ENCODE results near the gene FOS.

The FOS gene

DNA sequence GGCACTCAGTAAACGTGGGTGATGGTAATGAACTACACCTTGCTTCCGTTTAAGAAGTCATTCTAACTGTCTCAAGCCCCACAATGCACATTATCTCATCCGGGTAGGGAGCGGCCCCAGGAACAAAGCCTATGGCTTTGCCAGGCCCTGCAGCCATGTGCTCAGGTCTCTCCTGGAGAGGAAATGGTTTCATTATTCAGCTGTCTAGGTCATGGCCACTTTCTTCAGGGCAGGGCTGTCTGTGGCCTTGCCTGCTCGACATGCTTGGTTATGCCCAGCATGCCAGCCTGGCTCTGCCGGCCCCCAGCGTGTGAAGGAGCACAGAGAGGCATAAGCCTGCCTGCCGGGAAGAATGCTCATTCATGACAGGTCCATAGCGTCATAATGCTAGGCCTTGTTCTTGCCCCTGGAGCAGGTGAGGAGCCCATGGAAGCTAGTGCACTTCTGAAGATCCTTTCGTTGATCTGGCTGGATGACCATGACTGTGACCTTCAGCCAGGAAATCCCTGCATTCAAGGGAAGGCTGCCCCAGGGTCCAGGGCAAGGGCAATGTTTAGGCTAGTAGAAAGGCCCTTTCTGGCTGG is 26.3 kb upstream of the FOS start:
- no peak for DNase-seq

DNA sequence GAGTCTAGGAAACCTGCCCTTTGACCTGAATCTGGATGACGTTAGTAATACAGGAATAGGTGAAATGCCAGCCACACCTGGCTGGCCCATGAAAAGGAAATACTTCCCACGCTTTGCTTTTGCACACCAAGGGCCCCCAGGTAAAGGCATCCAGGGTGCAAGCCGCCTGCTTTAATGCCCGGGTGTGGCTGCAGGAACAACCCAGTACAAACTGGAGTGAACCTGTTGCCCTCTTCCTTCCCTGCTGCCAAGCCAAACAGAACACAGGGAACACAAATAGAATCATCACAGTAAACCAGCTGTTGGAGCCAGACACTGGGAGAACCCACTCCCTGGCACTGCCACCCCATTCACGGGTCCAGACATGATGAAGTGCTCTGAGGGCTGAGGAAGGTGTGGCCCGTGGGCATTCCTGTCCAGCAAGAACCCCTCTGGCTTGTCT is 24.2 kb upstream of the FOS start:
- no peak for DNase-seq

DNA sequence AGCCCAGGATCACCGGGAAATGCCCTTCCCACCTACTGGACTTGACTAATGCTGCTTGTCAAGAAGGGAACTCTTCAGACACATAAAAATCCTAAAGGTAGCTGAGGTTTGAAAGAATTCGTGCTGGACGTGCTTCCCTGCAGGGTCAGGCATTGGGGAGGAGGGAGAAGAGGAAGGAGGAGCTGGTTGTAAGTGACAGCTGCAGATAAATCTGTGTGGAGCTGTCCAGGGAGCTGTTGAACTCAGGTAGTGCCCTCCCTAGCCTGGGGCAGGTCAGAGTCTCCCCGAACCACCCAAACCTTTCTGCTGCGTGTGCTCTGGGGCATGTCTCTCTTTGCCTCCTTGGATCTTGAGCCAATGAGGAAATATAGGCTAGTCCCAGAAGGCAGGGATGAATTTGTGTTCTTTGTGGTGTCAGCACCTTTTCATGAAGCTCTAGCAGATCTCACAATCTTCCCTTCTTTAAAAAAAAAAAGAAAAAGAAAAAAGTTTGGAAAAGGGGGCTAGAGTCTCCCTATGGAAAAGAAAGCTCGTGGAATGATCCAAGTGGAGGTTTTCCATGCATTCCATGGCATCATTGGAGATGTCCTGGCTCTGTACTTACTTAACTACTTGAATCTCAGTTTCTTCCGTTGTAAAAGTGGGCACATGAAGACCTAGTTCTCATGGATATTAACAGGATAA is 23.6 kb upstream of the FOS start:
- no peak for DNase-seq

DNA sequence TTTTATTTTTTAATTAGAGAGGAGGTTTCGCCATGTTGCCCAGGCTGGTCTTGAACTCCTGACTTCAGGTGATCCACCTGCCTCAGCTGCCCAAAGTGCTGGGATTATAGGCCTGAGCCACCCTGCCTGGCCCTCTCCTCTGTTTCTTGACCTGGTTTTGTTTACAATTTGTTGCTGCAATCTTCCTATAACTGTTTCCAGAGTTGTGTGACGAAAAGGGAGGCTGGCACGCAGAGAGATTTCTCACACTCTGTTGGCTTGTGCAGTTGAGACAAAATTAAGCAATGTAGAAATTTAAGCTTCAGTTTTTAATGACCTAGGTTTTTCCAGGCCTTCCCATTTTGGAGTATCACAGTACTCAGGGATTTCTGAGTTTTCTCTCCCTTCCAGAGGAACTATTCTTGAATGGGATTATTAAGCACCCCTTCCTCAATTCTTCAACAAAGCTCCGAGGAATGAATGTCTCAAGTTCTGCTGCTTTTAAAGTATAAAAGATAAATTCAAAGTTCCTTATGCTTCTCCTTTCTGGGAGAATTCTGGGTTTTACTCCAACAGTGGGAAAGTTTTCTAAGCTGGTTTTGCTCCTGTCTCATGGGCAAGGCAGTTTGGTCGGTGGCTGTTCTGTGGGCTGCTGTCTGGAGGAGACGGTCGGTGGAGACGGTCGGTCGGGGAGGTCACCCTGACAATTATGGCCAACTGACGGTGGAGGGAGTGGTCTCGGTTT is 20.4 kb upstream of the FOS start:
- peak; percentile 44 for DNase-seq

DNA sequence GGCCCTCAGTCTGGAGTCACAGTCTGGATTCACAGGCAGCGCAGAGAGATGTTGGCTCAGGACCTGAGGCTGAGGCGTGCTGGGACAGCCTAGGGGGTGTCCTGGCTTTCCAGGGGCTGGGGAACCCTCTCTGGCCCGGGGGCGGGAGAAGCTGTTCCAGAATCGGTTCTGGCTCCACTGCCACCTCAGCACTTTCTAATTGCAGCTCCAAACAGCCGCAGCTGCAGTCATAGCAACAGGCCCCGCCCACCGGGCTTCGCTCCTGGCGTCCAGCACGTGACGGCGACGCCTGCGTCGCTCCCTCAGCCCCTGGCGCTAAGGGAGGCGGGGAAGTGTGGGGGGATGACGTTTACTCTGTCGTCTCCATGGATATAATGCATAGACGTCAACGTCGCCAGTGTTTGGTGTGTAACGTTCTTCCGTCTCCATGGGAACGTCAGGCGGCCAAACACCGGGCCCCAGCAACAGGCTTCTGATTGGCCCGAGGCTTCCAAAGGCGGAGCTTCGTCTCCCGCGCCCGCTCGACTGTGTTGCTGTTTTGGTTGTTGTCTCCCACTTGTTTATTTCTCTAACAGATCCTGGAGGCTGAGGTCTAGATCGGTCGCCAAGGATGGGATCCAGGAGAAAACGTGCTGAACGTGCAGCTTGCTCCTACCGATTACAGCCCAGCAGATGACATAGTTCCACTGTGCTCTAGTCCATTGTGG is 19.7 kb upstream of the FOS start:
- peak; percentile 100 for DNase-seq

DNA sequence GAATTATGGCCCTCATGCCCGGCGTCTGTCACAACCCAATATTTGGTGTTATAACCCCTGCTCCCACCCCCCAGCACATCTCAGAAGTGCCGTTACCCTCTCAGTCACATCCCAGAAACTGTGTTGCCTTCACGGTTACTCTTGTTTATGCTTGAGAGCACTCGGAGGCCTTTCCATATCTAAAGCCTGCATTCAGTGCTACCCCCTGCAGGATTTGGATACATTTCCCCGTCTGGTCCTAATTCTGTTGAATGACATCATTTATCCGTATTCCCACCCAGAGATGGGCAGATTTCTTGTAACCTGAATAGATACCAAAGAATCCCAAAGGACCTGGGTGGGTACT is 19.1 kb upstream of the FOS start:
- no peak for DNase-seq

DNA sequence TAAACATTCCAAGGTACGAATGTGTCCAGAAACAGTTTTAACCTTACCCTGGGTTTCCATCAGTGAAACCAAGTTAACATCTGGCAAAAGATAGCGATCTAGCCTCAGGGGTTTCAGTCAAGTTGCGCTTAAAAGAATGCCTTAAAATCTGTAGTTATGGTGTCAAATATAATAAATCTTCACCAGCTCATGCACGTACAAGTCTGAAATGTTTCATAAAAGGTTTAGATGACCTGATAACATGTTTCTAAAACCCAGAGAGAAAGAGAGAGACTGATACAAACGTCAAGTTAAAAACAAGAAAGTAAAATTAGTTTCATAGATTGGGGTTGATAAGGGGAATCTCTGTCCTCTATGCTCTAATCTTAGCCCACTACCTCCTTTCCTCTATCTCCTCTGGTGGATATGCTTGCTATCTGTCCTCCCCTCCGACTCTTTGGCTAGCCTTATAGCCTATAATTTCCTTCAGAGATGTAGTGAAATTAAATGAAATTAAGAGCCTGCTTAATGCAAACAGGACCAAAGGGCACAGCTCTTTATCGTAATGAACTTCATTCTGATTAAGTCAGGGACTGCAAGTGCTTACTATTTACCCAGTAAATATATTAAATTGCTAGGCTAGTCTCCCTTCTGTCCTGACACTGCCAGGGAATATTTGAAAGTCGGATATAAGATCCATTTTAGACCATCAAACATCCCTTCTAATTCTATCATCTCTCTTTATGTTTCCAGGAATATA is 18.4 kb upstream of the FOS start:
- no peak for DNase-seq

DNA sequence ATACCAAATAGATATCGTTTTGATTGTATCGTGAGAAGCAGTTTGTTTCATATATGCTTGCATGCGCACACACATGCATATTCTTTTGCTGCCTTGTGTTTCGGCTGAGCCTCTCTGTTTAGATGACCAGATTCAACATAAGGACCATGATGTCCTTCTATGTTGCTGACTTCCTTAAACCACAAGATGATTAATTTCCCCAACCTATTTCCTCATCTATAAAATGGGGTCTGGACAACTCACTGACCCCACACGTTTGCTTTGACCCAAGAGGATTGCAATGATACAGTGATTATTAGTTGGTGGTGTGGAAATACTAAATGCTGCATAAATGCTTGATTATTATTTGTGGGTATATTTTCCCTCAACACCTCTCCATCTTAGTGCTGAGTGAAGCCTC is 16.8 kb upstream of the FOS start:
- DNase-seq = no peak

DNA sequence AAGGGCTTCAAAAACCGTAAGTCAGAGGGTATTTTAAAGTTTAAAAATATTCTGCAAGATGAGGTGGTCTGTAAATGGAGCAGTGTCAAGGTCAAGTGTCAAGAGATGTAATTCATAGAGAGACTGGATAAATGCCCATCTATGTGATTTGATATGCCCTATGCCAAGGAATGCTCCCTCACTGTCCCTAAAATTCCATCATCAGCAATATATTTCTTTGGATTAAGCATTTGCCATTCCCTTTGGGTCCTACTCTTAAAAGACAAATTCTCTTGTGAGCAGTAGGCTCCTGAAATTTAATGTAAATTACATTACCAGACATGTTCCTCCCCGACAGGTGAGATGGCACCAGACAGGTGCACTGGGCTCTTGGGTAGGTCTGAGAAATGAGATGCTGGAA is 16.0 kb upstream of the FOS start:
- no peak for DNase-seq

DNA sequence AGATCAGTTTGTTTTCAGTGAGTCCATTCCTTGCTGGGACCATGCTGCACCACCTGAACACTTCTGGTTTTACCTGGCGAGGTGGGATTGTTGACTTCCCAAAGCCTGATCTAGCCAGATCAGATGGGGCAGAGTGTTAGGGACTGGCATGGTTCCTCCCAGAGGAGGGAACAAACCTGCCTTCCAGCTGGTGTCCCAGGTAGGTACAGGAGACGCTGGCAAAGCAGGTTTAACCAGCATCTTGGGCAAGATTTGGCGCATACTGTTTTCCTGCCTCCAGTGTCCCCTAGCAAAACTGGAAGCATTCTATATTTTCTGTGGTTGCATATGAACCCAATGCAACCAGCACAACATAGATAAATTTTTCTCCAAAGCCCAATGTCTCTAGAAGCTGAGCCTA is 14.6 kb upstream of the FOS start:
- DNase-seq = no peak

DNA sequence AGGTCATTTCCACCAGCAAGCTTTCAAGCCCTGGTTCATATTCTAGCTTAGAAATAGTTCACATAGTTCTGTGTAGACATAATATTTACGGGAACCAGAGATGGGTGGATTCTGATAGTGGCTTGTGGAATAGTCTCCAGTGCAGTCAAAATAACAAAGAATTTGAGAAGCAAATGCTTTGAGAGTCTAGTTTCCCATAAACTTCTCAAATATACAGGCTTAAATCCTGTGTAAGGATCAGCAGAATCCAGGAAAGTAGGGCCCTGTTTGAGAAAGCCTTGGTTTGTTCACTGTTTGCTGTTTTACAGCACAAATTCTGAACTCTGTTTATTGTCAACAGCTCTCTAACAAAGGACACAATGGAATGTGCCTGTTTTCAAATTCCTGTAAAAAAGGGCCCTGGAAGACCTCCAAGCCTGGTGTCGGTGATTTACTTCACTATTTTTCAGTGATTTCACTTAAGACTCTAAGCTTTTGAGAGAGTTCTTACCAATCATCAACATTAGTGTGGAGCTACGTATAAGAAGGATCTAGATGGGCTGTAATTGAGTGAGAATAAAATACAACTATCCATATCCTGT is 11.4 kb upstream of the FOS start:
- no peak for DNase-seq

DNA sequence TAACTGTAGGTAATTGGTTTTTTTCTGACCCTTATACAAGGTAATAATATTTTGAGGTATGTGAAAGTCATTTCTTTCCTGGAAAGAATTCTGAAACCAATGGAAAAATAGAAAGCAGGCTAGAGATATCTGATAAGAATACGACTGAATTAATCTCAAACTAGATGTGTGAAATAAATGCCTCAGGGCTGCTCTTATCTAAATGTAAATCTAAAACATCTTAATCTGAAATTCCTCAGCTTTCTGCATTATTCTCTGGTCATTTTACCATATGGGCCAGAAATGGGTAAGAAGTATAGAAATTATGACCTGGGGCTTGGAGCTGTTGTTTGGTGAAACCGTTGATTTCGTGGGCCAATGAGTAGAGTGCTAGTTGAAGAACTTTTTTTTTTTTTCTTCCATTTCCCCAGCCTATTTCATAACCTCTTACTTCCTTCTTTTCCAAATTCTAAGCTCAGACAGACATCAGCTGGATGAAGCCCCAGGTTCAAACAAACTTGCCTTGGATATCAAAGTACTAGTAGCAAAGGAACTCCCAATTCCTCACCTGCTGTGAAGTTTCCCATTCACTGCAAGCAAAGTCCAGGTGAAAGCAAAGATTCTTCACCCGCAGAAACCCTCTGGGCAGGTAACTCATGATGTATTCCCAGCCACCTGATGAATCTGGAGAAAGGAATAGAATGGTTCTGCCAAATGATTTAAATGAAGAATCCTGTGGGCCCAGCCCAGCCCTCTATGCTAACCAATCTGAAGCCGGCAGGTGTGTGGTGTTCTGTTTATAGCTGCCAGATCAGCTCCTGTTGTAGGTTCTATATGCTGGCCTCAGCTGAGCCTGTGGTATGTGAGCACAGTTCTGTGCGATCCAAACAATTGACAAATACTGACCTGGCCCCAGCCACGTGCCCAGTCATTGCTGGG is 9.7 kb upstream of the FOS start:
- no peak for DNase-seq

DNA sequence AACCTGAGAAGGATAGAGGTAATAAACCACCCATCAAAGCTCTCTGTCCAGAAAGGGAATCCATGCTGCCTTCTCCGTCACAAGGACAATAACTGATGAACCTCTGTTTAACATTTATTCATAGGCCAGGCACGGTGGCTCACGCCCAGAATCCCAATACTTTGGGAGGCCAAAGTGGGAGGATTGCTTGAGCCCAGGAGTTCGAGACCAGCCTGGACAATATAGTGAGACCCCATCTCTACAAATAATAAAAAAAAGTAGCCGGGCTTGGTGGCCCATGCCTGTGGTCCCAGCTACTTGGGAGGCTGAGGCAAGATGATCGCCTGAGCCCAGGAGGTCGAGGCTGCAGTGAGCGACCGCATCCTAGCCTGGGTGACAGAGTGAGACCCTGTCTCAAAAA is 7.1 kb upstream of the FOS start:
- no peak for DNase-seq

DNA sequence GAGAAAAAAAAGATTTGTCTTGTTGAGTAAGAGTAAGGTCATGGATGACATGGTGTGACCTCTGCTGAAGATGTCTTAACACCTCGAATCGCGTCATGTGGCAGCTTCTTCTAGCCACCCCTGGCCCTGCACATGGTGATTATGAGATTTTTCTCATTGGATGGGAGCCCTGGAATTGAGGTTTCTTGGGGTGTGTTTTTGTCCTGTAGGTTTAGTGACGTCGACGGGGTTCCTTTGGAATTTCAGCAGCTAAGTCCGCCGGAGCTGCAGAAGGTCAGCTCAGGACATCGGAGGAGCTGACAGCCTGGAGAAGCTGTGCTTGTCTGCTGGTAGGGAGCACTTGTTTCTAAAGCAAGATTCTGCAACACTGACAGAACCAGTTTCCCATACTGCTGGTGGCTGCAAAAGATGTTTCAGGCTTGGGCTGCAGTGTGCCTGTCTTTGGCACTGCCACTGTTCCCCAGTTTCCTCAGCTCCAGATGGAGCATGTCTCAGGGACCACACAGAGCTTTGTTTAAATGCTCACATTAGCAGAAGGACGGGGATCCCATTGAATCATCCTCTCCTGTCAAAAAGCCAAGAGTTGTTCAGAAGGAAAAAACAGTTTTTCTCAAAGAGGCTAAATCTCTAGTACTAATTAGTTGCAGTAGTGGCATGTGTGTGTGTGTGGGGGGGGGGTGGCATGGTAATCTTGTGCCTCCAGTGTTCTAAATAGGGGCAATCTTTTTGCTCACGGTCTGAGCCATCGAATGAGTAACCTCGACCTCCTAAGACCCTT is 5.2 kb upstream of the FOS start:
- peak; percentile 43 for DNase-seq

DNA sequence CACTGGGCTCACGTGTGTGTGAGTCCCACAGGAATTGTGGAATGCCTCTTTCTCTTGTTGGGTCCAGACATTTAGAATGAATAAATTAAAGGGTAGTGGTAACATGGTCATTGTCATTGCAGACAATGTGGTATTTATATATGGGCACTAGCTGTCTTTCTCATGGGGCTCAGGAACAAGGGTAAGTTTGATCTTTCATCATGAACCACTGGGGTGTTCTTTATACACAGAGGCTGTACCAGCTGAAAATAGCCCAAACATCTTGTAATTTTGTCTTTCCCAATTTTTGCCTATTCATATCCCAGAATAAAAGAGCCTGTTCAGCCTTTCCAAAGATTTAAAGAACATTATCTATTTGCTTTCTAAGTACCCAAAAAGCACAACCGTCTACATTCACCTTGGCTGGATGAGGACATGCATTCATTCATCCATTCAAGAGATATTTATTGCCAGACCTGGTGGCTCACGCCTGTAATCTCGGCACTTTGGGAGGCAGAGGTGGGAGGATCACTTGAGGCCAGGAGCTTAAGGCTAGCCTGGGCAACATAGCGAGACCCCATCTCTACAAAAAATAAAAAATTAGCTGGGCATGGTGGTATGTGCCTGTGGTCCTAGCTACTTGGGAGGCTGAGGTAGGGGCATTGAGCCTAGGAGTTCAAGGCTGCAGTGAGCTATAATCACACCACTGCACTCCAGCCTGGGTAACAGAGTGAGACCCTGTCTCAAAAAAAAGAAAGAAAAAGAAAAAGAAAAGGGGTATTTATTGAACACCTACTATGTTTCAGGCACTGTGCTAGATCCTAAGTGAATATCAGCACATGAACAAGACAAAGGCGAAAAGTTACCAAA is 4.4 kb upstream of the FOS start:
- no peak for DNase-seq

DNA sequence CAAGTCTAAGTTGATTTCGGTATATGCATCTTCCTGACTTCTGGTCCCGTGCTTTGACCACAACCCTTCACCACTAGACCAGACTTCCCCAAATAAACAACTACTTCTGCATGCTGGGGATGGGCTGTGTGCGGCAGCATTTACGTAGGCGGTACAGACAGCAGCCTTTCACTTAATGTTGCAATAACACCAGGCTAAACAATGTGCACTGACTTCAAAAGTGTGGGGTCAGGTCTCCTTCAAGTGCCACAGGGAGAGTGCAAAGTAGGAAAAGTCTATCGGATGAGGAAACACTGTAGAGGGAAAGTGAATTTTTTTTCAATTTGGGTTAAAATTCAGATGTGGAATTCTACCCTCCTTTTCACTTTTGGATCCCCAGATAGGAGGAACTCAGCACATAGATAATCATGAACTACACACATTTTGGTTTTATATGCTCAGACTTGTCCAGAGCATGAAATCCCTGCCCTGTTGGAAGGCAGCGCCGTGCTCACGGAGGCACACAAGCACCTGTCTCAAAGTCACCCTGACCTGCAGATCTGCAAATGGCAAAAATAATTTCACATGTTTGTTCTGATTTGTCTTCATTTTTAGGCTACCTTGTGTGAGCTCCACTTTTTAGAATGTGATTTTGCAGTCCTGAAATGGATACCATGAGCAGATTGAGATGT is 3.6 kb upstream of the FOS start:
- DNase-seq = peak; percentile 94

DNA sequence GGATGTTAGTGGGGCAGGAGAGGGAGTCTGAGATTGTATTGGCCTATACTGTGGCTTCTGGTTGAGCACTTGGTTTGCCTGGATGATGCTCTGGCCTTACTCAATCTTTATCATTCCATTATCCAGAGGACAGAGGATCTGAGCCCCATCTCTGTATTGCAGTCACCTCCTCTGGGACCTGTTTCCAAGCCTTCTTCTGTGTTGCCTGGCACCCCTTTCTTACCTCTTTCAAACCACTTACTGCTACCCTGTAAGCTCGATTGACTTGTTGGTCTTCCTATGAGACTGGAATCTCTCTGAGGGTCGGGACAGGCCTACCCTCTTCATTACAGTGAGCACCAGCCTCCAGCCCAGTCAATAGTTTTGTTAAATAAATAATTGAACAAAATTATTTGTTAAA is 3.0 kb upstream of the FOS start:
- DNase-seq = no peak

DNA sequence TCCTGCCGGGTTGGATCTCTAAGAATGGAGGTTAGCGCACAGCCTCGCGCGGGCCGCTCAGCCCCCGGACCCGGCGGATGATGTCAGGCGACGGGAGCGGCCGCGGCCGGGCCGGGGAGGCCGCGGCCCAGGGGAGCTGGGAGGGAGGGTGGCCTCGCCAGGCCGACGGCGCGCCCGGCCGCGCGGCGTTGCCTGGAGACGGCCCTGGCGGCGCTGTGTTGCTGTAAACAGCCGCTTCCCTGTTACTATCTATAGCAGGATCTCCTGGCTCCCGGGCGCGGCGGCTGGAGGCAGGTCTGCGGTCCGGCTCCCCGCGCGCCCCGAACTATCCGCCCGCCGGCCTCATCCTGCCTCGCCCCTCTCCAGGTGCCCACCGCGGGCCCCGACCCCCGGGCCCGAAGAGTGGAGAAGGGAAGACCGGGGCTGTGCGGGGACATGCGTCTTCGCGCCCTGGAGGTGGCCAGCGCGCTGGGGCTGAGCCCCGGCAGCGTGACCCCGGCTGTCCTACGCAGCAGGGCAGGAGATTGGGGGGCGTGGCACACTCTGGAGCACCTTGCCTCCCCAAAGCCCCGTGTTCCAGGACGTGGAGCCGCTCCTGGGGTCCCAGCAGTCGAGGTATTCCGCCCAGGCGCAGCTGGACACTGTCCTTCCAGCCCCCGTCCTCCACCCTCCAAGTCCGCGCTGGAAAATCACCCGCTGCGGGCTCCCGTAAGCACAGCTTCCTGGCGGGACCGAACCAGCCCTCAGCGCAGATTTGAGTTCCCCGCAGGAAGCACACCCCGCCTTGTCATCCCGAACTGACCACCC is 1.4 kb upstream of the FOS start:
- DNase-seq = peak; percentile 90
